HG03139 (cell line): ENCODE results near the gene UQCRH.

Experiments used
- ATAC-seq: cut with Tn5 transposase; IDR thresholded peaks from one replicate; pipeline ENCODE4 v1.9.1; 2021; ENCODE audit not compliant: unreplicated experiment

The UQCRH gene

DNA sequence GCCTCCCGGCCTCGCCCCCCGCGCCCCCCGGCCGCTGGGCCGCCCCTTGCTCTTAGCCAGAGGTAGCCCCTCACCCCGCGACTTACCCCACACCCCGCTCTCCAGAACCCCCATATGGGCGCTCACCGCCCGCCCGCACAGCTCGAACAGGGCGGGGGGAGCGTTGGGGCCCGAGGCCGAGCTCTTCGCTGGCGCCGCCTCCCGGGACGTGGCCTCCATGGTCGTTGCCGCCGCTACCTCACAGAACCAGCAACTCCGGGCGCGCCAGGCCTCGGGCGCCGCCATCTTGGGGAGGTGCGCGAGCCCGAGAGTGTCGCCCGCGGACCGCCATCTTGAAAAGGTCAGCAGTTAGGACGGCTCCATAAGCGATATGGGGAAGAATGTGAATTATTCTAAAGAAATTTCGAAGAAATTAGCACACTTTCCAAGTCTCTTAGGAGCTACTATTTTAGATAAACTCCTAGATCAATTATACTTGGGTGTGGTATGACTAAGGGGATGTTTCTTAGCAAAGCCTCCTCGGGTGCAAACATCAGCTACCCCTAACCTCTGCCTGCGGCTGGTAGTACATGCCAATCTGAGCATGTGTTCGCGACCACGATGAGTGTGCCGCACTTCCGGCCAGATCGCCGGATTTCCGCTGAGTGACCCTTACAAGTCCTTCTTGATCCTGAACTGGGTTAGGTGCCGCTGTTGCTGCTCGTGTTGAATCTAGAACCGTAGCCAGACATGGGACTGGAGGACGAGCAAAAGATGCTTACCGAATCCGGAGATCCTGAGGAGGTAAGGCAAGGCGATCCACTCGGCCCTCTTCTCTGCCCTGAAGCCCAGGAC, at the start of gene UQCRH, which contains the start of gene LRRC41:
TSS of gene UQCRH (plus strand) at position 661 of the 834 bp plus-strand sequence. CDS start at position 730, 69 bp downstream.
TSS of gene LRRC41 (minus strand) at position 579 of the 834 bp plus-strand sequence. CDS start at position 285, 294 bp downstream.
- peak; percentile 73 for ATAC-seq

DNA sequence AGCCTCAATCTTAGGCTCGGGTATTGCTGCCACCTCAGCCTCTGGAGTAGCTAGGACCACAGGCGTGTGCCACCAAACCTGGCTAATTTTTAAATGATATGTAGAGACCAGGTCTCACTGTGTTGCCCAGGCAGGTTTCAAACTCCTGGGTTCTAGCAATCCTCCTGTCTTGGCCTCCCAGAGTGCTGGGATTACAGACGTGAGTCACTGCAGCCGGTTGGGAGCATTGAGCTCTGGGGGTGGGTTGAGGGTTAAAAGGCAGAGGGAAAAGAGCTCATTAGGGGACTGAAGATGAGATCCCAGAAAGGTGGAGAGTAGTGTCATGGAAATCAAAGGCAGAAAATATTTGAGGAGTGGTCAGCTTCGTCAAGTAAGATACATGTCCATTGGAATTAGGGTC, 48.8 kb upstream of the UQCRH start:
- no peak for ATAC-seq

DNA sequence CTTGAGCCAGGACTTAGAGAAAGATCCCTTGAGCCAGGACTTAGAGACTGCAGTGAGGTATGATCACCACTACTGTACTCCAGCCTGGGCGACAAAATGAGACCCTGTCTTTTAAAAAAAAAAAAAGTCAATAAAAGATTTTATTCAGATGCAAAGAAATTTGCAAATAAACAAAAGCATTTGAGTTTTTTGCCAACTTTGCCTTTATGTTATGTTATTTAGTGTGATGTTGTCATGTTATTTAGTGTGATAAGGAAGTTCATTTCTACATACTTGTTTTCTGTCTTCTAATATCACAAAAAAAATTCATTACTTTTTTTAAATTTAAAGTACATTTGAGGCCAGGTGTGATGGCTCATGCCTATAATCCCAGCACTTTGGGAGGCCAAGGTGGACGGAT, 47.0 kb upstream of the UQCRH start:
- no peak for ATAC-seq

DNA sequence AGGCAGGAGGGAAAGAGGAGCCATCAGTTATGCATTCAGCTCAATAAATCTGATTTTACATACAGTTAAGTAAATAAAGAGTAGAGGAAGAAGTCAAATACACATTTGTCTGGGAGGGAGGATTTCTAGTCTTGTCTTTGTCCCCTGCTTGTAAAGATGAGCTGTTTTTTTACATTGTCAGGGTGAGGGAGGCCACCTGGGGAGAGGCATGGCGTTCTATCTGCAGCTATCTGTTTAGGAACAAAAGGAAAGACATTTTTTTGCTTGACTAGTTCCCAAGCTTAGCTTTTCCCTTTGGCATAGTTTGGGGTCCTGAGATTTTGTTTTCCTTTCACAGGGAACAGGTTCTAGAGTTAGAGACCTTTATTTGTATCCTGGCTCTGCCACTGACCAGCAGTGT, 41.0 kb upstream of the UQCRH start:
- ATAC-seq, result no peak

DNA sequence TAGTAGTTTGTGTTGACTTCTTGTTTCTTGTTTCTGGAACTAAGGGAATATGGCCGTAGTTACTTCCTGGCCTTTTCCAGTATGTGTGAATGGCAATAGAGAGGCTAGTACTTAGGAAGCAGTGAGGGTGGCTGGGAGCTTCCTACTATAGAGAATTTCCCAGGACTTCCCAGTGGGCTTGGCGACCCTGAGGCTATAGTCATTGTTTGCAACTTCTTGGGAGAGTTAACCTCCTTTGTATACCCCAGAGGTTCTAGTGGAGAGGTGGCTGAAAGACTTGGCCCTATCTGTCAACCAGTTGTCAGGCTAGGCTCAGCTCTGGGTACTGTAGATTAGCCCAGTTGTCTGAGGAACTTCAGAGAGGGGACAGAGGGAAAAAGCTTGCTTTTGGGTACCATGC, 40.4 kb upstream of the UQCRH start:
- ATAC-seq, result no peak

DNA sequence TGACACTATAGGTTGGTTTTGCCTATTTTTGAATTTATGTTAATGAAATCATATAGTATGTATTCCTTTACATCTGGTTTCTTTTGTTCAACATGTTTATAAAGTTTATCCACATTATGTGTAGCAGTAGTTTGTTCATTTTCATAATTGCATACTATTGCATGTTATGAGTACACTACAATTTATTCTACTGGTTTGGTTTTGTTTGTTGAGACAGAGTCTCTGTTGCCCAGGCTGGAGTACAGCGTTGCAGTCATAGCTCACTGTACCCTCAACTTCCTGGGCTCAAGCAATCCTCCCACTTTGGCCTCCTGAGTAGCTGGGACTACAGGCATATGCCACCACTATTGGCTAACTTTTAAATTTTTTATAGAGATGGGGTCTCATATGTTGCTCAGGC, 34.9 kb upstream of the UQCRH start:
- no peak for ATAC-seq

DNA sequence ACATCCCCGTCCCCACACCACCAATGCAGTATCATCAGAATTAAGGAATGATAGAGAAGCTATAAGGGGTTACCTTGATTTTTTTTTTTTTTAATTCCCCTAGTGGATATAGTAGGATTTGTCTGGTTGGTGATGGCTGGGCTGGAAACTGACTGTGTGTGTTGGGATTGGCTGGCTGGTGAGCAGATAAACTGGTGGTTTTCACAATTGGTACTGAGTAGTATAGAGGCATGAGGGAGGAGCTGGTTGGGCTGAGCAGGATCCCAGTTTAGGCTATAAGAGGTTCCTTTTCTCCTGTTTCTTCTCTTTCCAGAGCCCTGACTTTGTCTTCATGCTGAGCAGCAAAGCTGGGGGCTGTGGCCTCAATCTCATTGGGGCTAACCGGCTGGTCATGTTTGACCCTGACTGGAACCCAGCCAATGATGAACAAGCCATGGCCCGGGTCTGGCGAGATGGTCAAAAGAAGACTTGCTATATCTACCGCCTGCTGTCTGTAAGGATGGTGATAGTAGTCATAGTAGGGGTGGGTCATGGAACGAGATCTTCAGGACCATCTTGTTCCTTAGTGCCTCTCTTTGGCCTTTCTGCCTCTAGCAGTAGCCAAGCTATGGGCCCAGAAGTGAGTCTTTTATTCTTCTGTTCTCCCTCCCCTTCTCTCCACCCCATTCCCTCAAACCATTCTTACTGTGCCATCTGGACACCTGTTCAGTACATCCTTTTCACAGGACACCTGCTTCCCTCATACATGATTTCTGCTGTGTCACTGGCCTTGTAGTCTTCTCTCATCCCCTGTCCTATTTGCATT, 29.1 kb upstream of the UQCRH start:
- ATAC-seq, result no peak

DNA sequence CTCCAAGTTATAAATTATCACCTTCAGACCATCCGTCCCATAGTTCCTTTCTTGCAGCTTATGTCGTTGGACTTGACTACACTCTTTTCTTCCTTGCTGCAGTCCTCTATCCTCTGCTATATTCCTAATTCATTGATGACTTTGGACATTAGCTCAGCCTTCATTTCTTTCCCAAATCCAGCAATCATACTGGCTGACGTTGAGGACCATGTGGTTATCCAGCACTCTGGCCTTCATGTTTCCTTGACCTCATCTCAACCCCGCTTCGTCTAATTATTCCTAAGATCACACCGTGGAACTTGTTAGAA, 28.5 kb upstream of the UQCRH start:
- ATAC-seq, result no peak

DNA sequence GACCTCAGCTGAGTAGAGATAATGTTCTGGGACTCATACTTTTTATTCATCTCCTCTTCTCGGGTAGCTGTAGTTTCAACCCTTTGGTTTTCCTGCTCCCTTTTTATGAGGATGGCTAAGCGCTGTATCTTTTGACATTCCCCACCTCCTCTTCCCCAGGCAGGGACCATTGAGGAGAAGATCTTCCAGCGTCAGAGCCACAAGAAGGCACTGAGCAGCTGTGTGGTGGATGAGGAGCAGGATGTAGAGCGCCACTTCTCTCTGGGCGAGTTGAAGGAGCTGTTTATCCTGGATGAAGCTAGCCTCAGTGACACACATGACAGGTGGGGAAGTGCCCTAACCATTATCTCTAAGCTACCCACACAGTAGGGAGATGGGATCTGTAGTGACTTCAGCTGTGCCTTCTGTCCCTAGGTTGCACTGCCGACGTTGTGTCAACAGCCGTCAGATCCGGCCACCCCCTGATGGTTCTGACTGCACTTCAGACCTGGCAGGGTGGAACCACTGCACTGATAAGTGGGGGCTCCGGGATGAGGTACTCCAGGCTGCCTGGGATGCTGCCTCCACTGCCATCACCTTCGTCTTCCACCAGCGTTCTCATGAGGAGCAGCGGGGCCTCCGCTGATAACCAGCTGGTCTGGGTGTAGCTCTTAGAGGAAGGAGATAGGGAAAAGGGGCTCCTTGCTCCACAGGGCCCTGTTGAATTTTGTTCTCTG, 25.7 kb upstream of the UQCRH start:
- ATAC-seq, result no peak

DNA sequence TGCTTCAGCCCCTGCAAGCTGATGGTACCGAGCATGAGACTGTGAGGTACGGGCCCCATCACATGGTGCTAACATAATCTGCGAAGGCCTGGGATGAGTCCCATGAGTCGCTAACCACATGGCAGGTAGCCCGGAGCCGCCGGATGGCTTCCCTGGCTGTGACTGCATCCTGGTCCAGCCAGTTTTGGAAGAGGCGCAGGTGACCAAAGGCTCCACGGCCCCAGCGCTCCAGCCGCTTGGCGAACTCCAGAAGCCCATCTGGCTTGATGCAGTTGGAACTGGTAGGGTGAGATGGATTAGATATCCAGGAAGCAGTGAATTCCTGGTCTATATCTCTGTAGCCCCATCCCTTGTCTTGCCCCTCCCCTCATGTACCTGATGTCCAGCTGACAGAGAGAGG, 24.7 kb upstream of the UQCRH start:
- ATAC-seq, result no peak

DNA sequence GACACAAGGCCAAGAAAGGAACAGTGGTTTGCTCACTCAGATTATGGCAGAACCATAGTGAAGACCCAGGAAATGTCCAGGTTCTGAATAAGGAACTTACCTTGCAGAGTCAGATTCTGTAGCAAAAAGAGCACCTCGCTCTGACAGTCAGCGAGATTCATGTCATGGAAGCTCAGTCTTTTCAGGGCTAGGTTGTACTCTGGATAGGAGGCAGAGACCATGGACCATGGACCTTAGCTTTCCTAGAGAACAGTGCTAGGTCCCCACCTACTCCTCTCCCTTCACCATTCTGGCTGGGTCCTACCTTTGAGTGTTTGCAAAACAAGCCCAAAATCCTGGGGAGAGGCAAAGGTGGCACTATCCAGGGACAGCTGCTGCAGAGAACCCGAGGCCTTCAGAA, 23.4 kb upstream of the UQCRH start:
- no peak for ATAC-seq

DNA sequence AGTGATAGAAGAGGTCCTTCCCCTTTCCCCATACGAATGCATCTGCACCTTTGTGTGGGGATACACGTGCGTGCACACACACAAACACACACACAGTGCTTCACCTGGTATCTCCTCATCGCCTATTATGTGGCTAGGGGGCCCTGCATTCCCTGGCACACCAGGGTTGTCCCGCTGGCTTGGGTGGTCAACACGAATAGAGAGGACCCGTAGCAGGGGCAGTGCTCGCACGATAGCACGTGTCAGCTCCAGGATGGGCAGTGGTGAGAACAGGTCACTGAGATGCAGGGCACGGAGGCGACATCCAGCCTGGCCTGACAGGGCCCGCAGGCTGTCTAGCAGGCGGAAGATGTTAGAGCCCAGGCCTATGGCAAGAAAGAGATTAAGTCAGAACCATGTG, 22.5 kb upstream of the UQCRH start:
- ATAC-seq, result no peak

DNA sequence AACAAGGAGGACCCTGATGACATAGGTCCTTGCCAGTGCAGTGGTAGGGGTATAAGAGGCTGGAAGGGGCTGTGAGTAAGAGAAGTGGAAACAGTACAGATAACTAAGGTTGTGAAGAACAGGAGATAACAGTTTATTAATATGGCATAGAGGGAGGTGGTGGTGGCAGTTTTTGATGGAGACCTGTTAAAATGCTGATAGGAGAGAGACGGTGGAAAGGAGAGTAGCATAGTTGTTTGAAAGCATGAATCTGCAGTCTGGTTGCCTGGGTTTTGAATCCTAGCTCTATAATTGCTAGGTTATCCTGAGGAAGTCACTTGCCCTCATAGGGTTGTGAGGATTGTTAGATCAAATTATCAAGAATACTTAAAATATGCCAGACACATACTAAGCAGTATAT, 19.4 kb upstream of the UQCRH start:
- ATAC-seq, result no peak

DNA sequence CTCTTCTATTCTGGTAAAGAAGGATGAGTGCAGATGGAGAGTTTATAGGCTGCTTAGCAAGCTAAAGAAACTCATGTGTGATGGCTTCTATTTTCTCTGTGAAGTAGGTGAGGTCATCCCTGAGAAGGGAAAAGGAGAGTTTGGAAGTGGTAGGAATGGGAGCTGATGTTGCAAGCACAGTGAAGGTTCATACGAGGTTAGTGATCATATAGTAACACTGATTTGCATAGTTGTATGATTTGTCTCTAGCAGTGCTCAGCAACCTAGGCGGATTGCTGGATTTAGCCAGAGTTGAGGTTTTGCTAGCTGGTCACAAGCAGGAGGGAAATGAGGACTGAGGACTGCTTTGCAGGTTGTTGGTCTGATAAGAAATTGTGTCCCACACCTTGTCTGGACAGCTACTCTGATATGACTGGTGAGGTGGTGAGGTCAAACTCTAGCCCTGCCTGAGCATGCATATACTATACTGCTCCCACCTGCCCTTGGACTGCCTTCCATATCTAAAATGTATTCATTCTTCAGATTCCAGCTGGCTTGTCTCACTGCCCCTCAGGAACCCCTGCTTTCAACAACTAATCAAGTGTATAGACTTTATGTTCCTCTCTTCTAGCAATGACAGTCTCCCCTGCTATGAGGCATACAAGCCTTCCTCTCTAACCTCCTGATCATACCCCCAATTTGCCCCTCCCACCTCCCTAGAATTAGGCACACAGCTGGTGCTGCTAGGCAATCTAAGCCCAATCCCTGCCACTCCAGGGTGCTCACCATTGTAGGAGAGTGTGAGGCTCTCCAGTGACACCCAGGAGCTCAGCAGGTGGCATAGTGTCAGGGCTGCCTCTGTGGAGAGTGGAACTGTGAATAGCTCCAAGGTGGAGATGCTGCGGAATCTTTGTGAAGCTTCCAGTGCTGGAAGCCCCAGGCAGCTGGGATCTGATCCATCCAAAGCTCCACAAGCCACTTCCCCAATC, 18.6 kb upstream of the UQCRH start:
- ATAC-seq, result no peak

DNA sequence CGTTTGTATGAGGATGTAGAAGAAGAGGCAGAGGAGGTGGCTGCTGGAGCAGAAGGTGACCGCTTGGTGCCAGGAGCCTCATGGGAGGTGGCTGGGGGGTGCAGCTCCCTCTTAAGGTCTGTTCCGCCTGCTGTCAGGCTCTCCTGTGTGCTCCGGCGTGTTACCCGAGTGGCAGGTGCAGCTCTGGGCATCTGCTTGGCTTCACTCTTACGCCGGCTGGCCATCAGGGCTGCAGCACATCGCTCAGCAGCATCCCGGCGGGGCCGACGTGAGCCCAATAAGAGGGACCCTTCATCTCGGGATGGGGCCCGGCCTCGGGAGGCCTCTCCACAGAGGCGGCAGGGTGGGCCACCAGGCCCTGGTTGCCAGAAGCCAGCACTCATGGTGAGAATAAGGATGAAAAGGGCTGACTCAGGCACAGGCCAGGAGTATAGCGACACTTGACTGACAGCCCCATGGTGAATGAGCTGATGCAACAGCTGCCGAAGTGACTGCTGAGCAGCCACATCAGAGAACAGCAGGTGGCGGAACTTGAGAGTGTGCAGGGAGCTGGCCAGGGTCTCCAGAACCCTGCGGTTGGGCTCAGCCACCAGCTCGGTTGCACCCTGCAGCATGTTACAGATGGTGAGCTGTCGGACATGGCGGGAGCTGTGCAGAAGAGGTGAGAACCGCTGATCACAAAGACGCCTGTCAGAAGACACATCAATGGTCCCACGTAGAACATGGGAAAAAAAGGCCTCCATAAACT, 17.6 kb upstream of the UQCRH start:
- no peak for ATAC-seq

DNA sequence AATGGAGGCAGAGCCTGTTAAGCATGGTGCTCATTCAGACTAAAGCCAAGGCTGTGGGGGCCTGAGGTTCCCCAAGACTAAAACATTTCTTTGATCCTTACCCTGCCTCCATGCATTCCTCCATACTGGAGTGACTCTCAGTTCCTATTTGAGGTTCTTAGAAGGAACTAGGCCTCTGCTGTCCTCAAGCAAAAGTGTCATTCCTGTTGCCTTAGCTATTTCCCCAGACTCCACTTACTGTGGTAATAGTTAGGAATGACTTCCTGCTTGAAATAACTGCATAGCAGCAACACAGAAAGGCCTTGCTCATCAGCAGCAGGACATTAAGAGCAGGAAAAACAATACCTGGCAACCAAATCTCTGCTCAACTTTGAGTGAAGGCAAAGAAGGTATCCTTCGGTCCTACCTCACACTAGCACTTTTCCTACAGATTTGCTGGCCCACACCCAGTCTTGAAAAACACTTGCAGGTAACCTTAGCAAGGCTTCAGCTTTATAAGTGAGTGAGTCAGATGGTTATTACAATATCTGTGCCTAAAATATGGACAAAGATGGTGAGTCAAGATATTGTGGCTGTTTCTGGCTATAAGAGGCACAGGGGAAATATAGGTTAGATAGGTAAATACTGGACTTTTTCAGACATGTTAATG, 14.9 kb upstream of the UQCRH start:
- ATAC-seq, result no peak

DNA sequence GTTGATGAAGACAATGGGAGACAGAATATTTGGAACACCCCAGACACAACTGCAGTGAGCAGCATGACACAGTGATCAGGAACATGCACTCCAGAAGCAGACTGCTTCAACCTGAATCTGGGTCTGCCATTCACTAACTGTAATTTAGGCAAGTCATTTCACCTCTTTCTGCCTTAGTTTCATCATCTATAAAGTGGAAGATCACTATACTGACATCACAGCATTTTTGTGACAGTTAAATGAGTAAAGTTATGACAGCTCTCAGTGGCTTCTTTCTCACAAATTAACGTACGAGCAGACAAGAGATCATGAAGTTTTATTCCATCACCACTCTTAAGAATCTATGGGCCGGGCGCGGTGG, 14.4 kb upstream of the UQCRH start:
- ATAC-seq, result no peak

DNA sequence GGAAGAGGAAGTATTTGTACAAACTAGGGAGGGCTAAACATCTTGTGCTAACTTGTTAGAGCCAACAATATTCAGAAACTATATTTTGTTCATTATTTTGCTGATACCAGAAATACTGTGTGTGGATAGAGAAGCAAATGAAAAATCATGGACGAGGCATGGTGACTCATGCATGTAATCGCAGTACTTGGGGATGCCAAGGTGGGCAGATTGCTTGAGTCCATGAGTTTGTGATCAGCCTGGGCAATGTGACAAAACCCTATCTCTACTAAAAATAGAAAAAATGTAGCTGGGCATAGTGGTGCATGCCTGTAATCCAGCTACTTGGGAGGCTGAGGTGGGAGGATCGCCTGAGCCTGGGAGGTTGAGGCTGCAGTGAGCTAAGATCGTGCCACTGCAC, 13.5 kb upstream of the UQCRH start:
- ATAC-seq, result no peak

DNA sequence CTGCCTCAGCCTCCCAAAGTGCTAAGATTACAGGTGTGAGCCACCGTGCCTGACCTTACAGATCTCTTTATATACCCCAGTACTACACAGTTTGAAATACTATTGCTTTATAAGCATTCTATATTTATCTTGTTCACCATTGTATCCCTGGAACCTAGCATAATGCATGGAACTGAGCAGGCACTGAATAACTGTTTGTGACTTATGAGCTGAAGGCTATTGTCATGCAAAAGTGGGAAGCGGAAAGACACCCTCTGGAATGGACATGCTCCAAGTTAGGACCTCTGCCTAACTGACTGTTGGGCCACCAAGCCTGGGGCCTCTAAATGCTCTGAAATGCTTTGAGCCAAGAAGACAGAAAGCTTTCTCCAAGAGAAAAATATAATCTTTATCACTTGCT, 8.2 kb upstream of the UQCRH start:
- ATAC-seq, result no peak
